DLD1 (cell line): ENCODE results near the gene FOXP1.

Experiments used
- in situ Hi-C: cut with HindIII; loops from 2 replicates; pipeline ENCODE4 v1.10.0; 2017; ENCODE audit warnings: low sequenced_read_pairs

The FOXP1 gene

DNA sequence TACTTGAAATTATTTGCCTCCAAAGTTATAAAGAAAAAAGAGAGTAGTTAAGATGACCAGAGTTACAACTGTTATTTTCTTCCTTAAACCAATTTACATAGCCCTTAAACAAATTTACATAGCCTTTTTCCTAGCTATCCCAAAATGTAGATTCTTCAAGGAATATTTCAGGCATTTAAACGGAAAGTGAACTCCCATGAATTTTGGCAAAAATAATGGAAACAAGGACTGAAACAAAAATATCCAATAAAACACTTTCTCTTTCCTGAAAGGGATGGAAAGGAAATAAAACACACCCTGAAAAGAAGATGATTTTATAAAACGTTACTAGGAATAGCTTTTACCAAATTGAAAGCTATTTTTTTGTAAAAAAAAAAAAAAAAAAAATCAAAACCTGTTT lies 418.6 kb downstream of the FOXP1 start:
- in situ Hi-C loops: no loop called here

DNA sequence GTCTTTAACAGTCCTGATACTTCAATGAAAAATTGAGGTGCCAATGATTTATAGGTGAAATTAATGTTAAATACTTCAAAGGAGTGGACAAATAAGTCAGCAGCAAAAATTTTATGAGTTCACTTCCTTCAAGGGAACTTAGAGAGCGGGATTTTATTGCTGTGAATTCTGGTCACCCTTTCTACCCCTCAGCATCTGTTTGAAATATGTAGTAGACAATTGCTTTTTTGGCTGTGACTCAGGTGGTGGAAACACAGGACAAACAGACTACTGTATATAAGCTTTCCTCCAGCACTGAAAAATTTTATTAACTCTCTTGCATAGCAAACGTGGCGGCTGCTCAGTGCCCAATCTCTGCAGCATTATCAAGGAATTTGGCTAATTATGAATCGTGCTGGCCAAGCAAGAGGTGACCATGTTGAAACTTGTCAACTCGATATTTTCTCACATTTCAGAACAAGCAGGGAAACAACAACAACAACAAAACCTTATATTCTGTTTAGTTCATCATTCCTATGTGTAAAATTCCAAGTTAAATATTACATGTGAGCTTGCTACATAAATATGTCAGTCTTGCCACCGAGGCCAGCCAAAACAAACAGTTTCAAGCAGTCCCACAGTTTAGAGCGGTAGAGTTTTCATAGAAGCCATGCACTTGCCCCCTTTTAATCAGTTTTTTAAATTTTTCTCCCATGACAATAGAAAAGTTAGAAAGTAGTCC lies 420.2 kb downstream of the FOXP1 start:
- in situ Hi-C loops: no loop called here

- in situ Hi-C loops: no loop called here
These were observed 421.3 kb downstream of the FOXP1 start for GRCh38 chr3:71162221-71162620.

GRCh38 chr3:71160785-71161546 lies 422.6 kb downstream of the FOXP1 start:
- in situ Hi-C loops: no loop called here

GRCh38 chr3:71156062-71156665 lies 427.4 kb downstream of the FOXP1 start:
- in situ Hi-C loops: no loop called here

- in situ Hi-C loops: no loop called here
These were observed 428.7 kb downstream of the FOXP1 start for GRCh38 chr3:71154846-71155245.

- in situ Hi-C loops: no loop called here
These were observed 429.8 kb downstream of the FOXP1 start for GRCh38 chr3:71153713-71154112.

- in situ Hi-C loops: no loop called here
These were observed 430.6 kb downstream of the FOXP1 start for GRCh38 chr3:71152892-71153265.

DNA sequence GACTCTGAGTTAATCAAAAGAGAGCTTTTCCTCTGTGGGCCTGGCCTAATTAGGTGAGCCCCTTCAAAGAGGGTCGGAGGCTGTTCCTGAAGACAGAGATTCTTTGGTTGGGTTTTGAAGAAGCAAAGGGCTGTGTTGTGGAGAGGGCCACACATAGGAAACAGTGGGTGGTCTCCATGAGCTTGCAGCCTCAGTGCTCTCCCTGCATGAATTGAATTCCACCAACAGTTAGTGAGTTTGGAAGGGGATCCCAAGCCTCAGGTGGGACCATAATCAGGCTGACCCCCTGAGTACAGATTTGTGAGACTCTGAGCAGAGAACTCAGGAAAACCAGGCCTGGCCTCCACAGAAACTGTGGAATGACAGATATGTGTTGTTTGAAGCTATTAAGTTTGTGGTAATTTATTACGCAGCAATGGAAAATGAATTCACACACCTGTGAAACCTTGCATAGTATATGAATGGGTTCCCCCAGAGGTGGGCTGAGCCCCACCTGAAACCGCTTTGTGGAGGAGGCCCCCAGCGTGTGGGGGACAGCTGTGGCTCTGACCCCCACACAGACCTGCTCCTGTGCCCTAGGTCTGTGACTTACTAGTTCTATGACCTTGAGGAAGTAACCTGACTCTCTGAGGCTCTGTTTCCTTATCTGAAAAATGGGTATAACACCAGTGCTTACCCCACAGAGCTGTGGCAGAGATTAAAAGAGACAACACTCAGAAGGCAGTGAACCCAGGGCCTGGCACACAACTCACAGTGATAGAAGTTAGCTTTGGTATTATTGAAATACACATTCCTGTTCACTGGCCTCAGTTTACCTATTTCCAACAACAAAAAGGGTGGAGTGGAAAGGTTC lies 431.3 kb downstream of the FOXP1 start:
- in situ Hi-C loops: no loop called here

GRCh38 chr3:71149959-71150954 lies 433.3 kb downstream of the FOXP1 start:
- in situ Hi-C loops: no loop called here

- in situ Hi-C loops: no loop called here
These were observed 435.0 kb downstream of the FOXP1 start for GRCh38 chr3:71148455-71149060.

- in situ Hi-C loops: no loop called here
These were observed 436.9 kb downstream of the FOXP1 start for GRCh38 chr3:71146673-71147072.

DNA sequence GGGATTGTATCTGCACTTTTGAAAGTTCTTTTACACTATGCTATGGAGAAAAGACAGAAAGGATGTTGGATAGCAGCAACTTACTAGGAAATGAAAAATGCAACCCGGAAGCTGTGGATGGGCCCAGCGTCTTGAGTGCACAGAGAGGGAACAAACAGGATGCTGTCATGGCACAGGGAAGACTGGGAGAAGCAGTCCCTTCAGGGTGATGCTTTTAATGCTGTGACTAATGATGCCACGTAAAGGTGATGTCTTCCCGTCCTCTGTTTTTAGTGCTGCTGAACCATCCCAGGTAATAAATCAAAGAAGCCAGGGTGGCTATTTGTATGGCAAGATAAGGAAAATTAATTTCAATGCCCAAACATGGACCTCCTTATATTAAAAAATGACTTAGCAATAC lies 437.6 kb downstream of the FOXP1 start:
- in situ Hi-C loops: no loop called here

DNA sequence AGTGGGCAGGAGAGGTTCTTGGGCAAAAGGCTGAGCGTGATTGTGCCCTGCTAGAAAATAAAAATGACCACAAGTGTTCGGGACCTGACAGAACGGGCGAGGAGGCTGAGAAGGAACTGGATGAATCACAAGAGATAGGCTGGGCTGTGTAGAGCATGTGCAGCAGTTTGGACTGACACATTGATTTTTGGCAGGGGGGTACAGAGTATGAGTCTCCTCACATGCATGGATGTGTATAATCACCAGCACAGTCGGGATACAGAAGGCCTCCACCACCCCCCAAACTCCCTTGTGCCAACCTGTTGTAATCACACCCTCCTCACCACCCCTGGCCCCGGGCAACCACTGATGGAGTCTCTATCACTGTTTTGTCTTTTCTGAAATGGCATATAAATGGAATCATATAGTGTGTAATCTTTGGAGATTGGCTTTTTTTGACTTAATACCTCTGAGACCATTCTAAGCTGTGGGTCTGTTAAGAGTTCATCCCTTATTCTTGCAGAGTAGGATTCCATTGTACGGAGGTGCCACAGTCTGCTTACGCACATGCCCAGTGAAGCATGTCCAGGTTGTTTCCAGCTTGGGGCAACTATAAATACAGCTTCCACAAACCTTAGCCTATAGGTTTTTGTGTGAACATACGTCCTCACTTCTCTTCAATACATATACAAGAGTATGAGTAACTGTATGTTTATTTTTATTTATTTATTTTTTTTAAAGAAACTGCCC lies 438.8 kb downstream of the FOXP1 start:
- in situ Hi-C loops: no loop called here

DNA sequence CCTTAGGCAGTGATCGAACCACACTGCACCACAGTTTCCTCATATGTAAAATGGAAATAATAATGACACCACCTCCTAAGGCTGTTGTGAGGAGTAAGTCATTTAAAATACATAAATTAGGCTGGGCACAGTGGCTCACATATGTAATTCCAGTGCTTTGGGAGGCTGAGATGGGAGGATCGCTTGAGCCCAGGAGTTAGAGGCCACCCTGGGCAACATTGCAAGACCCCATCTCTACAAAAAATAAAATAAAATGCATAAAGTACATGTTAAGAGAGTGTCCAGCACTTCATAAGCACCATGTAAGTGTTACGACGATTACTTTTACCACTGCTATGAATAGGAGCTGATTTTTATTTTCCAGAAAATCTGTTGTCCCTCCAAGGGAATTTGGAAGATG lies 440.0 kb downstream of the FOXP1 start:
- in situ Hi-C loops: no loop called here

DNA sequence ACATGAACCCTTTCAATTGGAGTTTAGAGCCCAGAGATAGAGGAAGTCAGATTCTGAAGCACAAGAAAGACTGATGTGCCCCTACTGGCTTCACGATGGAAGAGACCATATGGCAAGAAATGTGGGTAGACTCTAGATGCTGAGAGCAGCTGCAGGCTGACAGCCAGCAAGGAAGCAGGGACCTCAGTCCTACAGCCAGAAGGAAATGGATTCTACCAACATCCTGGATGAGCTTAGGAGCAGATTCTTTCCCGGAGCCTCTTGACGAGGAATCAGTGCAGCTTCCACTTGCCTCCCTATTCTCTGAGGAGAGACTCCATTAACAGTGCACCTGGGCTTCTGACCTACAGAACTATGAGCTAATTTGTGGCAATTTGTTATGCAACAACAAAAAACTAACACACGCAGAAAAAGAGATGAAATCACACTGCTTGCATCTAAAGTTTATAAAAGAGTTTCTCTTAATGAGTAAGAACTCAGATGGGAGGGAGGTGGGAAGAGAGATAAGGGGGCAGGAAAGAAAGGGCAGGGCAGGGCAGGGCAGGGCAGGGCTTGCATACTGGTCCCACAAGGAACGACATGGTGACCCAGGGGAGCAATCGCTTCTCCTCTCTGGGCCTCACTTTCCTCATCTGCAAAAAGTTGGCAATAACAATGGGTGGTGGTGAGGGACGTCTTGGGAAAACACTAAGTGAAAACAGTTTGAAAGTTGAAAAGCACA lies 440.9 kb downstream of the FOXP1 start:
- in situ Hi-C loops: no loop called here

DNA sequence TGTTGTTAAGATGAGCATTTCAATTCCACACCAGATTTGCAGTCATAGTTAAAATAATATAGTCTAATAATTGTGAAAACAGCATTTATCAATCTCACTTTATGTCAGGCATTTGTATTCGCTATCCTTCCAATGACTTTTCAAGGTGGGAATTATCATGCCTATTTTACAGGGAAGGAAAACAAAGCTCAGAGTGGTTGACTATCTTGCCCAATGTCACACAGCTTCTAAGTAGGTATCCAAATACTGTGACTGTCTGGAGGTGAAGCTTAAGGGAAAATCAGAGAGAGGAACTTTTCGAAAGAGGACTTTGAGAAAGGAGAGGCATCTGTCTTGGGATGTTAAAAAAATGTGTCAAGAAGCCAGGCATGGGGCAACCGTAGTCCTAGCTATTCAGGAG lies 443.1 kb downstream of the FOXP1 start:
- in situ Hi-C loops: no loop called here

DNA sequence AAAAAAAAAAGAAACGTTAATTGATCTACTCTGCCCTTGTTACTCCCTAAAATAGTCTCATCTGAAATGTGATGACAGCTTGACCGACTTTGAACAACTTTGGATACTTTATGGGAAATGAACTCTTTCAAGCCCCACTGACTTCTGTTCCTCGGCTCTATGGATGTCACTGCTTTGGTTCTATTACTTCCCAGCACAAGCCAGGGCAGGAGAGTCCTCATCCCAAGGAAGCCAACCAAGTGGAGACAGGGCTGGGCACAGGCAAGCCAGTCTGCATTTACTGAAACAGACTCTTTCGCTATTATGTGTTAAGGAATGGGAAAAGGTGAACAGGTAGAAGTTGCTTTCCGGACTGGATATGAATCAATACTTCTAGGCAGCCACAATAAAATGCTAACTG lies 444.0 kb downstream of the FOXP1 start:
- in situ Hi-C loops: no loop called here
